HUDEP-2 (cell line): ENCODE results near the gene NXPH1.
A peak's percentile ranks its signal among the peaks of the same experiment; 100 is the strongest.

Experiments
- DNase-seq, 76 experiments: peaks; one replicate each; lab custom pipeline; 2025; ENCODE audit not compliant: unreplicated experiment in 76 of 76; lab: John Stamatoyannopoulos, UW

The NXPH1 gene

GRCh38 chr7:8435590-8436545 is 2.5 kb downstream of the NXPH1 start:
- no peak for DNase-seq

GRCh38 chr7:8436965-8437364 is 3.6 kb downstream of the NXPH1 start:
- DNase-seq = peak in 40 of 76 experiments; percentile 1 to 56 (median 23)

- DNase-seq = no peak
Measured at GRCh38 chr7:8437606-8438005, 4.2 kb downstream of the NXPH1 start.

- no peak for DNase-seq
Measured at GRCh38 chr7:8440670-8441069, 7.3 kb downstream of the NXPH1 start.

GRCh38 chr7:8441106-8441965 is 7.9 kb downstream of the NXPH1 start:
- DNase-seq = no peak

GRCh38 chr7:8442051-8442813 is 8.8 kb downstream of the NXPH1 start:
- DNase-seq = no peak

- DNase-seq = peak in 50 of 76 experiments; percentile 1 to 83 (median 44)
Measured at GRCh38 chr7:8442814-8443304, 9.4 kb downstream of the NXPH1 start.

- no peak for DNase-seq
Measured at GRCh38 chr7:8443576-8444467, 10.4 kb downstream of the NXPH1 start.

GRCh38 chr7:8444468-8444769 is 11.0 kb downstream of the NXPH1 start:
- no peak for DNase-seq

- no peak for DNase-seq
Measured at GRCh38 chr7:8453535-8453934, 20.1 kb downstream of the NXPH1 start.

- DNase-seq = no peak
Measured at GRCh38 chr7:8455426-8455825, 22.0 kb downstream of the NXPH1 start.

GRCh38 chr7:8462309-8462708 is 28.9 kb downstream of the NXPH1 start:
- DNase-seq = no peak

- no peak for DNase-seq
Measured at GRCh38 chr7:8465338-8465737, 31.9 kb downstream of the NXPH1 start.

- no peak for DNase-seq
Measured at GRCh38 chr7:8480527-8480926, 47.1 kb downstream of the NXPH1 start.

- no peak for DNase-seq
Measured at GRCh38 chr7:8481096-8481495, 47.7 kb downstream of the NXPH1 start.

- no peak for DNase-seq
Measured at GRCh38 chr7:8481752-8482446, 48.5 kb downstream of the NXPH1 start.

- DNase-seq = no peak
Measured at GRCh38 chr7:8490391-8491045, 57.1 kb downstream of the NXPH1 start.

- no peak for DNase-seq
Measured at GRCh38 chr7:8491106-8491505, 57.7 kb downstream of the NXPH1 start.
